ENCODE results near the gene DACT2.

Gene DACT2

DNA sequence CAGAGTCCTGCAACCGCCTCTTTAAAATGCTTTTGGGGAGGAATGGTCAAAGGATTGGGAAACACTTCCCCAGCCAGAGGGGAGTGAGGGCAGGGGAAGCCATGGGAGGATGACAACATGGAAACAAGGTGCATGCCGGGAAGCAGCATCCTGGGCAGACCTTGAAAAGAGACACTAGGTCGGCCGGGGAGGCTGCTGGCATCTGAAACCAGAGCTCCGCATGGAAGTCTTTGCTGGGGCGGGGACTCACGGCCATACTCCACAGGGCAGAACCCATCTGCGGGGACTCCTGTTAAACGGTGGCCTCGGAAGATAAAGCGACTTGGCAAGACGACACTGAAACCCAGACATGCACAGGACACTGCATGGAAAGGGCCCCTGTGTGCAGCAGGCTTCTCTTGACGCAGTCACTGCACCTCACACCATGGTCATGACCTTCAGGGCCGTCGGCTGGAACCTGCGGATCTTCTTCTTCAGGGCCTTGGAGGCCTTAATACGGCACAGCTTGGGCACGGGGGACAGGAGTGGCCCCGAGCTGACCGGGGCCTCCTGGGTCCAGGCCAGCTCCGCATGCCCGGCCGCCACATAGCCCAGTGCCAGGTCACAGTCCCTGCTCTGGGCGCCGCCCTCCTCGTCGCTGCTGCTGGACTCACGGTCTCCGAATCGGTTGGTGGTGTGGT lies 12.4 kb downstream of the DACT2 start:
- no peak for DNase-seq (ENCODE audit: low read depth, low spot score)
- no peak overlapping the region for H3K4me3 ChIP-seq (ENCODE audit: low read length)

DNA sequence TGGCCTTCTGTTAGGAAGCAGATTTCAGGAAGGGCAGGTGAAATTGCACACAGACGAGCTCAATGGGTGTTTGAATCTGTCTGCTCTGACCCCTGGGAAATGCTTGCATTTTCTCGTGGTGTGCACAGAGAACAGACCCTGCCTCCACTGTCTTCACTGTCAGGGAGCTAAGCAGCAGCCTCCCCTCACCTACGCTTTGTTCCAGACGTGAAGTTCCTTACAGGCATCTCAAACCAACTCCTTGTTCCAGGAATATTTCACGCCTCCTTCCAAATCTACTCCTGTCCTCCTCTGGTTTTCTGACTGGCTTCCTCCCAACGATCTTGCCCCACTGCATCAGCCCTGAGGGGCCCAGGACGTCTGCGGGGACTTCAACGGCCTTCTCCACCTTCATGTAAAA lies 13.7 kb downstream of the DACT2 start:
- no peak overlapping the region for H3K4me3 ChIP-seq (ENCODE audit: low read length)
- no peak for DNase-seq (ENCODE audit: low read depth, low spot score)

DNA sequence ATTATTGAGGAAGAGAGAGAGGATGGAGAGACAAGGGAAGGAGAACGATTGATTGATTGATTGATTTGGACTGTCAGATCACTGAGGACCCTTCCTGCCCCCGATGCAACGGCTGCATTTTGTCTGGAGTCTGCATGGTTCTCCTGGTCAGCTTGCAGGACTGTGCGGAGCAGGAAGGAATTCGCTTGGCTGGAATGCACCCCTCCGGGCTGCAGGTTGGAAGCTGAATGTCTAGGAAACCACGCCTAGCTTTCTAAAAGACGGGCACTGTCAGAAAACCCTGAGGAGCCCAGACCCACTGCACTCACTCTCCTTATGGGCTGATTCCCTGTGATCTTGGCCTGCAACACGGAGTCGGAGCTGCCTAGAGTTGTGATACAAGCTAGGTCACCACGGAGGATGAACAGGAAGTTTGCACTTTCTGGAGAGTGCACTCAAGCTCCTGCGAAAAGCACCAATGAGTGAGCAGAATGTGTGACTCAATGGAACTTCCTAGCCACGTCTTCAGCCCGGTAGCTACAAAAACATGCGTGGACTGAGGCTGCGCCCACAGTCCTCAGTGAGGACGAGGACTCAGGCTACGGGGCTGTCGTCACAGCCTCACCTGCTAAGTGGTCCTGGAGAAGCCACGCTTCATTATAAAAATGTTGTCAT lies 14.4 kb downstream of the DACT2 start:
- H3K4me3 ChIP-seq (ENCODE audit: low read length): no peak overlapping the region
- no peak for DNase-seq (ENCODE audit: low read depth, low spot score)

DNA sequence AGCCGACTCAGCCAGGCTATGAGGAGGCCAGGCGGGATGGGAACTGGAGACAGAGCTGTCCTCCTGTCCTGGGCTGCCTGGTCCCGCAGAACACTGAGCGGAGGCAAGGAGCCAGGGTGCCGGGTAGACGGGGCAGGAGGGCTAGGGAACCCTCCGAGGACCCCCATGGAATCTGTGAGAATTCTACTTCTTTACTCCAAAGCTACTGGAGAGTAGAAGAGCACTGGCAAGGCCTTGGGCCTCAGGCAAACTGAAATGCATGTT lies 14.9 kb downstream of the DACT2 start:
- DNase-seq (ENCODE audit: low read depth, low spot score): no peak
- H3K4me3 ChIP-seq (ENCODE audit: low read length): no peak overlapping the region

DNA sequence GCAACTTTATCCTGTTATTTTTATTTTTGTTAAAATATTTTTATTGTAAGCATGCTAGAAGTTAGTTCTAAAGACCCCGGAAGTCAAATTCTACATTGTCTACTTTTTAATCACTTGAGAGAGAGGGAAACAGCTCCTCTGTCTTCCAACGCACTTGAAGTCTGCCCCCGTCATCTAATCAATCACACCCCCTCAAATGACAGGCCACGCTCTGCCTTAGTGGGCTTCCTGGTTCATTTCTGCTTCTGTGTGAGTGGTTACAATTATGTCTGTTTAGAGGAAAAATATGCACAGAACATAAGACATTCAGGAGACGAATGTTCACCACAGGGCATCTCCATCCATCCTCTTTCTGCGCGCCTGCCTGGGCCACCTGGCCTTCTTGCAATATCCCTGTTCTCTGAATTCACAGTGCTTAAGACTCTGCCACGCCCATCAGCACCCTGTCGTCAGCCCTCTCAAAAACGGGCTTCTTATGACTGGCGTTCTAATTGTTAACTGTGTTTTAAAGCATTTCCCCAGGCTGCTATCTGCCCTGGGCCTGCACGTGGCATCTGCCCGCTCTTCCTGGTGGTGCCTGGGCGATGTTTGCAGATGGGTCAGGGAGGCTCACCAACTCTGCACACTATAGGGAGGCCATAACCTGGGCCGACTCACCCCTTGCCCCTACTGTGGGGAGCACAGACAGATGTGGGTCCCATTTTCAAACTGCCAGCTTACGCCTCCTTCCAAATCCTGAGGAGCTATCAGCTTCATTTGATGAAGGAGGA lies 15.4 kb downstream of the DACT2 start:
- DNase-seq (ENCODE audit: low read depth, low spot score): no peak
- no peak overlapping the region for H3K4me3 ChIP-seq (ENCODE audit: low read length)

DNA sequence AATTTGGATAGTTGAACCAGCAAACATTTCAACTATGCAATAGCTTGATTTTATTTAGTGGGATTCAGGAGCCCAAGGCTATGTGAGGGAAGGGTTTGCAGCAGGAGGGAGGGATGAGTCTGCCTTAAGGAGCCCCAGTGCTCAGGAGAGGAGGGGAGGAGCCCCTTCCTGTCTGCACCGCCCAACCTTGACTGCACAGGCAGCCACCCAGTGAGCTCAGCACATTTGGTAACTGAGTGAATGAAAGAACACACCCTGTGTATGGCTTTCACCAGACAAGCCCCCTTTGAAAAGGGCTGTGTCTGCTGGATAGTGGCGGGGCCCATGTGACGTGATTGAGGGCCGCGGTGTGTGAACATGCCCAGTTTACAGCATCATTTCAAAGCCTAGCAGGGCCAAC lies 17.0 kb downstream of the DACT2 start:
- H3K4me3 ChIP-seq (ENCODE audit: low read length): no peak overlapping the region
- no peak for DNase-seq (ENCODE audit: low read depth, low spot score)

DNA sequence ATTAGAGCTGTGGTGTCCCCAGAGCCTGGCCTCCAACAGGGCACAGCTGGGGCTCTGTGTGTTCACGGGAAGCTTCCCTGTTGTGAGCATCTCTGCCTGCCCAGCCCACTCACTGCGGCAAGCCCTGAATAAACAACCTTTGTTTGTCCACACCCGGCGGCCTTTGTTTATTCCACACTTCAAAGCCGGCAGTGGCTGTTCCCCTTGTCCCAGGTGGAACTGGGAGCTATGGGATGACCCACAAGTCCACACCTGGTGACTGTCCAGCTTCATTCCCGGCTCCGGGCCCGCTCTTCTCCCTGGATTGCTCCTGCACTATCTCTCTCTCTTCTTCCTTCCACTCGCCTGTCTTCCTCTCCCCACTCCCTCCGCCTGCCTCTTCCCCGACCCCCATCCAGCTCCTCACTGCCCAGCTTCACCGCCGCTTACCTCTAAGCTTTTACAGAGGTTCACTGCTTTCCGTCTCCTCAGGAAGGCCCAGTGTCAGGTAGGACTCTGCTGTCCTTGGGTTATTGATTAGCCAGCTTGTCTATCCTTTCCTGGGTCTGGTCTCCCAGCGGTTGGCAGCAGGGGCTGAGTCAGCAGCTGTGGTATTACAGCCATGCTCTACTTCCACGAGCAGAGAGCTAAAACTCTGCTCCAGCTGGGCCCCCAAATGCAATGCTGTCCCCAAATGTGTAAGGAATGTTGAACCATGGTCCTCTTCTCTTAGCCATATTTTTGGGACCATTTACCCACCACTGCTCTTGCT lies 17.8 kb downstream of the DACT2 start:
- H3K4me3 ChIP-seq (ENCODE audit: low read length): no peak overlapping the region
- no peak for DNase-seq (ENCODE audit: low read depth, low spot score)

DNA sequence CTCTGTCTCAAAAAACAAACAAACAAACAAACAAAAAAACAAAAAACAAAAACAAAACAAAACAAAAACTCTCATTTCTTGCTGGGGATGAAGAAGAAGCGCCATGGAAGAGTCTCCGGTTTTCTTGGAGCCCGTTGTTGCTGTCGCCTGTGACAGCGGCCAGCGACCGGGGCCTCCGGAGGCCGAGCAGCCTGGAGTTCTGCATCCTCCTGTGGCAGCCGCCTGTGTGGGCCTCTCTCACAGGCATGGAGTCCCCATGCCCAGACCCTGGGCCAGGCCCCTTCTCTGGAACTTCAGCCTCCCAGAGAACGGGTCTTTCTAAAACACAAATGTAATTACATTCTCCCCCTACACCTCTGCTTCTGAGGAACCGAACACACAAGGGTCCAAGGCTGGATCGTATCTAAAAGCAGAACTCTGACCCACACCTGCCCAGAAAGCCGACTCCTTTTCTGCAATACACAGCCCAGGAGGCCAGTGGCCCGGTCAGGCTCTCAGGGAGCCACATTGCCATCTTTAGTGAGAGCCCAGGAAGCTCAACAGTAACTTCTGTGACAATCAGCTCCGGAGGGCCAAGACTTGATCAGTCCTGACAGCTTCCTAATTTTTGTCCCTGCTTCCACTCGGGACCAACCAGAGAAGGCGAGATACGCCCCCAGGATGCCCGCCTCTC lies 18.5 kb downstream of the DACT2 start:
- H3K4me3 ChIP-seq (ENCODE audit: low read length): no peak overlapping the region
- DNase-seq (ENCODE audit: low read depth, low spot score): no peak

DNA sequence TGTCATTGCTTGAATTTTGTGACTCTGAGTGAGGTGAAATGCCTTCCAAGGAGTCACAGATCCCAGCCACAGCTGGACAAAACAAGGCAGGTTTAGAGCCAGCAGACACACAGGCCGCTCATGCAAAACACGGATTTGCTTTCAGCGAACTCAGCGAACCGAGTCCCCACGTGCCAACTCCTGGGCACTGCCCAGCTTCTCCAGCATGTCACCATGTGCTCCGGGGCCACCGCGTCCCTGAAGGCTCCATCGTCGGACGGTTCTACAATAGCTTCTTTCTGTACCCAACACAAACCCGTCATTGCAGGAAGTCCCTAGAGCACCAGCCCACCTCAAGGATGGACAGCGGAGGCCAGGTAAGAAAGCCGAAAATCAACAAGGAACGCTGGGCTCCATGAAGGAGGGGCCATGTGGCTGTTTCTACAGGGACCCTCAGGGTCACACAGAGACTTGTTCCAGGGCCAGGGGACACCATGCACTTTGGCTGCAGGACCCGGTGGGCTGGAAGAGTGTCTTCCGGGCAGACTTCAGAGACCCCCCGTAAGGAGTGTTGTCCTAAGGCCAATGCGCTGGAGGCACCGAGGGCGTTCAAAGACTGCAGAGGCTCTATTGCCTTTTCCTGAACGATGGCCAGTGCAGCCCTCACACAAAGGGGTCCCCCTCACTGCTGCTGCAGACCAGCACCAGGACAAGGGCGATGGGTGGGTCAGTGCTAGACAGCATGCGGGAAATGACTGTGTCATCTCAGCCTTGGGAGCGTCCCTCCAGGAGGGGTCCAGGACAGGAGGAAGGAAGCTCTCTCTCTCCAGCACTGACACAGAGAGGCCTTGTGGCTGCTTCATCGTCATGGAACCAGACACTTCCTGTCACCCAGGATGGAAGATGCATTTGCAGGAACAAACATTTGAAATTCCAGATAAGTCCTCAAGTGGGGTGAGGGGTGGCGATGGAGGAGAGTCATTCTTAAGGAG lies 19.8 kb downstream of the DACT2 start:
- no peak for DNase-seq (ENCODE audit: low read depth, low spot score)
- H3K4me3 ChIP-seq (ENCODE audit: low read length): no peak overlapping the region

DNA sequence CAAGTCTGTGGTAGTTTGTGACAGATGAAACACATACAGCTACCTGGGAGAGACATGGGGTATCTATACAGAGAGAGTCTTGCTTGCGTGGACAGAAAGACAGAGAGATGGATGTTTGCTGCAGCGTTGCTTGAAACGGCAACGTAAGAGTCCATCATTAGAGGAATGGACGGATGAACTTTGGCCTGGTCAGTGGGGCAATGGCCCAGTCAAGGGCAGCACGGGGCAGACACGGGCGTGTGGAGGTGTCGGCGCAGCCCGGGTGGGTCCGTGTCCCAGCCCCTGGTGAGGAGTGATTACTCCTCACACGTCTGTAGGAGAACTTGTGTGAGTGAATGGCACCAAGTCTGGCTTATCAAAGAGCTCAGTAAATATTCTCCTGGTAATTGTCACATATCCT lies 21.9 kb downstream of the DACT2 start:
- H3K4me3 ChIP-seq (ENCODE audit: low read length): no peak overlapping the region
- DNase-seq (ENCODE audit: low read depth, low spot score): no peak

DNA sequence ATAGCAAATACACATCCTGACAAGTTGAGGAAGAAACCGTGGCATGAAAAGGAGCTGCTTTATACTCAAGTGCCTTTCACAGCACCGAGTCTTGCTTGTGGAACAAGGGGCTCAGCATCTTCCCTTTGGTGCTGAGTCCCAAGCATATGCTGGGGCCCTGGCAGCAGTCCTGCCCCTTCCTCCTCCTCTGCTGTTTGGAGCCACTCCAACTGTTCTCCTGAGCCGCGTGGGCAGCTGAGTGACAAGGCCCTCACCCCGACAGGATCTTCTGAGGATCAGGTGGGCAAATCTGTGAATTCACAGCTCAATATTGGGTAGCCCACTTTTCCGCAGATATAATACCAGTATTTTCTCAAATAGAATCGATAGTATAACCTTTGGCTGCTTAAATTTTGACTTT lies 24.7 kb downstream of the DACT2 start:
- no peak for DNase-seq (ENCODE audit: low read depth, low spot score)

DNA sequence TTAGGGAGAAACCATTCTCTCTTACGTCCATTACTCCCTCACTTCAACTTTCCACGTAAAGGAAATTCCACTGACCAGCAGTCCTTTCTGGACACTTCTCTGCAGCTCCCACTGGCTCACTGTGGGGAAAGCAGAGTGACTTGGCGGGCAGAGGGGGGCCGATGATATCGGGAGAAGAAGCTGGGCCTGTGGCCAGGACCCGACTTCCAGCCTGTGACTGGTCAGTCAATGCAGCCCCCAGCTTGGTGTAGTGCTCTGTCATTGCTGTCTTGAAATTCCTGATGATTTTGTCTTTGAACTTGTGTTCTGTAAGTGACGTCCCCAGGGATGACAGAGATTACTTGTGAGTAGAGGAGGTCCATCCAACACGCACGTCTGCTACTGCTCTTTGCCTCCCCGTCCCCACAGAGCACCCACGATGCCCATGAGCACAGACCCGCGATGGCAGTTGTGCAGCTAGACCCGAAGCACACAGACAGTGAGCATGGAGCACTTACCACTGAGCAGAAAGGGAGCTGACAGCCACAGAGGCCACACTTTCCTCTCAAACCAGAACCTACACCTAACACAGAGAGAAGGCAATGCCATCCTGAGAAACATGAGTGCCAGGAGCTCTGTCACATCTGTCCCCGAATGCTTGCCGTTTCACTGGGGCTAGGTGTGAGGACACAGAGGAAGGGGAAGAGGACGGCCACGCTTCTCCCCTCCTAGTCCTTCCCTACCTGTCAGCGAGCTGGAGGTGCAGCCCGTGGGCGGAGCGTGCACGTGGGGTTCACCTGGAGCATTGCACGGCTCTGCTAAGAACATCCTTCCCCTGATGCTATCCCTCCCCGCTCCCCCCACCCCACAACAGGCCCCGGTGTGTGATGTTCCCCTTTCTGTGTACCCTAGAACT lies 25.7 kb downstream of the DACT2 start:
- no peak for DNase-seq (ENCODE audit: low read depth, low spot score)
- H3K4me3 ChIP-seq (ENCODE audit: low read length): no peak overlapping the region

More for the DNA sequence above, 24.7 kb downstream of the DACT2 start:
- no peak overlapping the region for H3K4me3 ChIP-seq (ENCODE audit: low read length)

DNA sequence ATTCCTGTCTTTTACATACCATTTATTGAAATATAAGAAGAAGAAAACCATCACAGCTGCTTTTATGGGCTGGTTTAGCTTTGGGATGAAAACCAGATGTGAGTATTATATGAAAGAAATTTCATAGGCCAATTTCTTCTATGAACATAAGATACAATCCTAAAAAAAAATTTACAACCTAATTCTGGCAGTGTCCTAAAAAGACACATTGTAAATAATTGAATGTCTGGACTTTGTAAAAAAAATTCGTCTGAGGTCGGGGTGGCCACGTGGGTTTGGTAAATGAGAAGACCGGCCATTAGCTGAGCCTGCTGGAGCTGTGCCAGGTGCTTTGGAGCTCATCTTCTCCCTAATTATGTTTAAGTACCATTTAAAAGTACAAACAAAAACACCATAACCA lies 26.8 kb downstream of the DACT2 start:
- no peak overlapping the region for H3K4me3 ChIP-seq (ENCODE audit: low read length)
- no peak for DNase-seq (ENCODE audit: low read depth, low spot score)

DNA sequence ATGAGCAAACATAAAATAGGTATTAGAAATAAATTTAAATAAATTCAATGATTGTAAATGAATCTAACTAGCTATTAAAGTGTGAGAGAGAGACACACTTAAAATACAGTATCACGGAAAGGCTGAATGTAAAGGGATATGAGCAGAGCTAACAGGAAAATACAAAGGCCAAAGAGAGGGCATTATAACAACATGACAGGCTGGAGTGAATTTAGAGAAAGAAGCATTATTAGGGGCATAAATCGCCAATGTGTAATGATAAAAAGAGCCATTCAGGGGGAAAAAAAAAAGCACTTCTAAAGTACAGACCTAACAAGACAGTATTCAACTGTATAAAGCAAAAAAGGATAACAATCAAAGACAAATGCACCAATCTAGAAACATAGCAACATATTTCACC lies 28.1 kb downstream of the DACT2 start:
- H3K4me3 ChIP-seq (ENCODE audit: low read length): no peak overlapping the region
- DNase-seq (ENCODE audit: low read depth, low spot score): no peak

DNA sequence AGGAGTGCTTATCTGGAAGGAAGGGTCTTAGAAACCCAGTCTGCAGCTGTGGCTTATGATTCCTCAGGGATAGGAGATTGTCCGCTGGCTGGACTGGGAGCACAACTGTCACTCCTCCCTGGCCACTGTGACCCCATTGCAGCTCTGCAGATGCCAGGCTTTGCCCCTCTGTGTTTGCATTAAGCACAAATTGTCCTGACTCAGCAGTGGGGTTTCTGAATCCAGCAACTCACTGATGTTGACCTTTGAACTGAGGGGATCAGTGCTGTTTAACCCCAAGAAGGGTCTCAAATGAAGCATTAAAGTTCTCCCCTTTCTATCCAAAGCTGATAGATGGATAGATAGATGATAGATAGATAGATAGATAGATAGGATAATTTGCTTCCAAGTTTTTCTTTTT lies 29.5 kb downstream of the DACT2 start:
- DNase-seq (ENCODE audit: low read depth, low spot score): no peak
- no peak overlapping the region for H3K4me3 ChIP-seq (ENCODE audit: low read length)

DNA sequence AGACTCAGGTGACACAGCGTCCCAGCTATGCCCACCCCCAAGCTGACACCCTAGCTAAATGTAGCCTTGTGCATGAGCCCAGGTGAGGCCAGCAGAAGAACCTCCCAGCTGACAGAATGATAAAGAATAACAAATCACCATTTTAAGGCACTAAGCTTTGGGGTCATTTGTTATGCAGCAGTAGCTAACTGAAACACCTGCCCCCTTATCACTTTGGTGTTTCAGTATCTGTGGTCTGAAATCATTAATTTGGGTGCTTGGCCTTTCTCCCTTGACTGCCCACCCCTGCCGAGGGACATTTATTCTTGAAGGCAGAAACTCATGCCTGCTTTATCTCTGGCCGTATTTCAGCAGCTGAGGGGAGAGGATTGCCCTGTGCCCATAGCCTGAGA lies 30.0 kb downstream of the DACT2 start:
- no peak for DNase-seq (ENCODE audit: low read depth, low spot score)
- H3K4me3 ChIP-seq (ENCODE audit: low read length): no peak overlapping the region

DNA sequence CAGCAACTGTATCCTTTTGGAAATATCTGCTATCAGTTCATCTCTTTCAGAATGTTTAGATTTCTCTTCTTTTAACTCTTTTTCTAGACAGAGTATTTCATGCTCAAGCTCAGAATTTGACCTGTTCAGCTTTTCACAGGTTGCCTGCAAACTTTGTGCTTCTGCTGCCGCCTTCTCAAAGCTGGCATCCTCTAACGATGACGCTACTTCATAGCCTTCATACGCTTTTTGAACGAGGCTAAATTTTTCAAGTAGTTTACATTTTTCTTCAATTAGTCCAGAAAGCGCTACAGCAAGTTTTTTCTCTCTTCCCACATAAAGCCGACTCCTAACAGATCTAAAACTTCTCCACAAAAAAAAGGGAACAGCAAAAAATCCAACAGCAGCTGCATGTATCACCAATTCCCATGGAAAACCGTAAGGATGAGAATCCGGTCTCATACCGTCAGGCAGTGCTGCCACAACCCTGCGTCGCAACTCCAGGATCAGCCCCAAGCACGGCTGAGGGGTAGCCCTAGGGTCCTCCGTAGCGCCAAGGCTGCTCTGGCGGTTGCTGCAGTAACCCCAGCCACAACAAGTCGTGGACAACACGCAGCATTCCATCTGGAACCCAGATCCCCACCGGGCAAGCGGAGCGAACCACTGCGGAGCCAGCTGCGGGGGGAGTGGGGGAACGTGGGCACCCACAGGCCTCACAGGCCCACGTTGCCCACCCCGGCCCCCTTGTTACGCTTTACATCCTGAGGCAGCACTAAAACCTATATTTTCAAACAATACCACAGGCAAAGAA lies 30.6 kb downstream of the DACT2 start:
- no peak overlapping the region for H3K4me3 ChIP-seq (ENCODE audit: low read length)
- DNase-seq (ENCODE audit: low read depth, low spot score): no peak

All from Jurkat, Clone E6-1 (cell line).